BLaER1 treated with 17β-estradiol and CSF1 and Interleukin-3, amounts not matched to agents 10 nM and 100 nM (cell line): Measurements from ENCODE around the gene HYPK.
A peak's percentile ranks its signal among the peaks of the same experiment; 100 is the strongest.

Source experiments
- H3K27ac ChIP-seq, 11 experiments: shearing (Covaris generic); formaldehyde crosslinking; 2 replicates each; pipeline ENCODE4 v1.8.1; 2022
- H3K27me3 ChIP-seq, 11 experiments: shearing (Covaris generic); formaldehyde crosslinking; 2 replicates each; pipeline ENCODE4 v1.8.1; 2022
- H3K36me3 ChIP-seq, 11 experiments: shearing (Covaris generic); formaldehyde crosslinking; 2 replicates each; pipeline ENCODE4 v1.8.1; 2022
- H3K4me1 ChIP-seq, 10 experiments: shearing (Covaris generic); formaldehyde crosslinking; 2 replicates each; pipeline ENCODE4 v1.8.1; 2022
- H3K4me2 ChIP-seq, 11 experiments: shearing (Covaris generic); formaldehyde crosslinking; 2 replicates each; pipeline ENCODE4 v1.8.1; 2022
- H3K4me3 ChIP-seq, 10 experiments: shearing (Covaris generic); formaldehyde crosslinking; 2 replicates each; pipeline ENCODE4 v1.8.1; 2022
- H3K9ac ChIP-seq, 11 experiments: shearing (Covaris generic); formaldehyde crosslinking; 2 replicates each; pipeline ENCODE4 v1.8.1; 2022
- H3K9me3 ChIP-seq, 11 experiments: shearing (Covaris generic); formaldehyde crosslinking; replicated peaks in 1 of 11; 2 replicates each; pipeline ENCODE4 v1.8.1; 2022
- H4K20me1 ChIP-seq, 11 experiments: shearing (Covaris generic); formaldehyde crosslinking; 2 replicates each; pipeline ENCODE4 v1.8.1; 2022
- Cebpa-rat ChIP-seq, 11 experiments: shearing (Covaris generic); IDR thresholded peaks; 2 replicates each; pipeline ENCODE4 v1.8.1; 2022

HYPK gene, protein sequence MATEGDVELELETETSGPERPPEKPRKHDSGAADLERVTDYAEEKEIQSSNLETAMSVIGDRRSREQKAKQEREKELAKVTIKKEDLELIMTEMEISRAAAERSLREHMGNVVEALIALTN

DNA sequence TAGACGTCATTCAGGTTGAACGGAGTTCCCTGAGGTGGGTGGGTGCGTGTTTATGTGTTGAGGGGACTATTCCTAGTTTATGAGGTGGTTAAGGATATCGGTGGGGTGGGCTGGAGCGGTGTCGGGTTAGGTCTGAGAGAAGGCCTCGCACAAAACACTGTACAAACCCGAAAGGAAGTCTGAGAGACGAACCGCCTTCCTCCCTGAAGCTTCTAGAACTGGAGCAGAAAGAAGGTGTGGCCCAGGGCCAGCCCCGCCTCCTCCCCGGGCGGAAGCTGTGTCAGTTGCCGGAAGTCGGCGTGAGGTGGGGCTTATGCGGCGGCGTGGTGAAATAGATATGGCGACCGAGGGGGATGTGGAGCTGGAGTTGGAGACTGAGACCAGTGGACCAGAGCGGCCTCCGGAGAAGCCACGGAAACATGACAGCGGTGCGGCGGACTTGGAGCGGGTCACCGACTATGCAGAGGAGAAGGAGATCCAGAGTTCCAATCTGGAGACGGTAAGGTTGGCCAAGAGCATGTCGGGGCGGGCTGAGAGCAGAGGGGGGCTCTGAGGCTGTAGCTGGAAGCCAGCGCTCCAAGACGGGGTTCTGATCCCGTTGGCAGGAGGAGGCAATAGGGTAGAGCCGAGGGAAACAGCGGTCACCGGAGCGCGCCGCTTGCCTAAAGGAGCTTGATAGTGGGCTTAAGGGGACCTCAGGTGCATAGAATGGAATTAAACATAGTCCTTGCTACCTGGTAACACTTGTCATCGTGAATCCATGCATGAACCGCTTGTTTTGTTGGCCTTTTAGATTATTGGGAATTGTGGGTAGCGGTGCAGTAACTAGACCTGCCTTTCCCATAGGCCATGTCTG is at the start of gene HYPK:
HYPK (plus strand) TSS at position 314 of the 856 bp plus-strand sequence; CDS start at position 338, 24 bp downstream.
- Histone ChIP-seq H3K4me1 (peaks cover 20 to 57% (median 34%) of the 10 kb centered on the region in 10 experiments), H3K36me3 (peaks cover 74 to 92% (median 85%) of the 10 kb centered on the region in 11 experiments)
- TF ChIP-seq Cebpa-rat (IDR thresholded peaks at IDR 0.05) = no peak

DNA sequence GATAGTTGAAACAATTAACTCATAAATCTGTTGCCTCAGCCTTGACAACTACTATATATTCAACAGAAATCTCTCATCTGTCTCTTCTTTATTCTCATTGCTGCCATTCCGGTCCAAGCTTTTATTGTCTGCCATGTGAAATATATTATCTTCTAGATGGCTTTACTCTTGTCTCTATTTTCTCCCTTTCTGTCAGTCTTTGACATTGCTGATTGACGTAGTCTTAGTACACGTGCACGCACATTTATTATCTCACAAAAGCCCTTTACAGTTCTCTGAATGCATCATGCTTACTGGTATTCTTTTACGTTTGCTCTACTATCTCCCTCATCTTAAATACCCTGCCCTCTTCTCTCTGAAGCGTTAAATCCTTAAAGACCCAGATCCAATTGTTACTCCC is 48.5 kb upstream of the HYPK start:
- Histone ChIP-seq H3K4me3 (no peak overlapping the region), H3K4me2 (peak overlapping the region in 3 of 11 experiments; percentile 88 to 96 (median 92); a peak in 2 of 22 replicates), H3K4me1 (peaks cover 28 to 55% (median 41%) of the 10 kb centered on the region in 10 experiments), H3K27ac (no peak overlapping the region), H3K9ac (peak overlapping the region in 1 of 11 experiments; percentile 26; a peak in 1 of 22 replicates), H3K27me3 (no peaks in the 10 kb centered on the region), H4K20me1 (peaks cover 98 to 100% (median 99%) of the 10 kb centered on the region in 11 experiments; a peak in 21 of 22 replicates), H3K36me3 (peaks cover 59 to 83% (median 77%) of the 10 kb centered on the region in 11 experiments), H3K9me3 (no peaks in the 10 kb centered on the region)
- no peak for TF ChIP-seq Cebpa-rat (IDR thresholded peaks at IDR 0.05)

More for the DNA sequence above, at the start of gene HYPK:
- Histone ChIP-seq H3K9ac (peak within 1 kb of the TSS; percentile 77 to 92 (median 87)), H3K4me3 (peak within 1 kb of the TSS; percentile 80 to 98 (median 90)), H3K4me2 (peak within 1 kb of the TSS; percentile 82 to 98 (median 90)), H3K9me3 (peaks cover 0 to 6% (median 0%) of the 10 kb centered on the region in 11 experiments; a peak in 1 of 22 replicates), H3K27me3 (no peaks in the 10 kb centered on the region), H3K27ac (peak within 1 kb of the TSS; percentile 54 to 88 (median 83)), H4K20me1 (peaks cover 0 to 34% (median 18%) of the 10 kb centered on the region in 11 experiments; a peak in 16 of 22 replicates)

DNA sequence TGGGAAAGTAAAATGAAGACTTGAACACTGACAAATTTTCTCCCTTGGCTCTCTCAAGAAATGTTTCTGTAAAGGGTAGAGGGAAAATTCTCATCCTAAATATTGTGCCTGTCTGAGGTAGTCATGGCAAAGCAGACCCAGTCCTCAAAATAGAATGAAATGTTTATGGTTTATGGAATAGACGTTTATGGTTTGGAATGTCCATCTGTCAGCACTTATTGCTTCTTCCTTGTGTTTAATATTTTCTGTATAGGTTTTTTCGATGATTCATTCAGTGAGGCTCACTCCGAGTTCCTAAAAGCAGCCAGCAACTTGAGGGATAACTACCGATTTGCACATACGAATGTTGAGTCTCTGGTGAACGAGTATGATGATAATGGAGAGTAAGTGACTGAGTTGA is 37.6 kb upstream of the HYPK start:
- H3K36me3 ChIP-seq = peaks cover 99 to 100% (median 100%) of the 10 kb centered on the region in 11 experiments
- no peak for TF ChIP-seq Cebpa-rat (IDR thresholded peaks at IDR 0.05)
- H4K20me1 ChIP-seq = peaks cover 47 to 100% (median 89%) of the 10 kb centered on the region in 11 experiments; a peak in 21 of 22 replicates
- no peaks in the 10 kb centered on the region for H3K27me3 ChIP-seq
- no peak overlapping the region for H3K4me2 ChIP-seq
- no peaks in the 10 kb centered on the region for H3K9me3 ChIP-seq
- H3K9ac ChIP-seq = no peak overlapping the region
- H3K4me1 ChIP-seq = no peaks in the 10 kb centered on the region
- H3K4me3 ChIP-seq = no peak overlapping the region
- H3K27ac ChIP-seq = no peak overlapping the region

DNA sequence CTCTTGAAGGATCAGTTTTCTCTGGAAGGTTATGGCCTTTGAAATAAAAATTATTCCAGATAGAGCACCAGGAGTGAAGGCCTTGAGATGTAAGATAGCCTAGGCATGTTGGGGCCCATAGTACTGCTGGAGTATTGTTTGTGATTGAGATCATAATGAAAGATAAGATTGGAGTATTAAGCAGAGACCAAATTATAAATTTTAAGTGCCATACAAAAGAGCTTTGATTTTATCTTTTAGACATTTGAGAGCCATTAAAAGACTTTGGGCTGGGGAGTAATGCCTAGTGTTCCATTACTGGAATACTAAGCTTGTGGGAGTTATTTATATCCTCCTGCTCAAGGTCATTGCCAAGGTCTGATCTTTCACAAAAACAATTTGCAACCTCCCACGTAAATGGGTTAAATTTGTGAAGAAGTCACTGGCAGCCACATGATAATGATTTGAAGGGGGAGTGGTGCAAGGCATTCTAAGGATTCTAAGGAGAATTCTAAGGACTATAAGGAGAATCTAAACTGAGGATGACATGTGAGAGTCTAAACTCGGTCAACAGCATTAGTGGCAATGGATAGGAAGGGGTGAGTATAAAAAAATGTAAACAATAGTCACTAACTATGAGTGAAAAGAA is 36.5 kb upstream of the HYPK start:
- H3K4me1 ChIP-seq = no peaks in the 10 kb centered on the region
- H3K27me3 ChIP-seq = no peaks in the 10 kb centered on the region
- TF ChIP-seq Cebpa-rat (IDR thresholded peaks at IDR 0.05) = no peak
- H3K9ac ChIP-seq = no peak overlapping the region
- H4K20me1 ChIP-seq = peaks cover 48 to 100% (median 86%) of the 10 kb centered on the region in 11 experiments; a peak in 20 of 22 replicates
- no peak overlapping the region for H3K27ac ChIP-seq
- H3K4me2 ChIP-seq = no peak overlapping the region
- H3K36me3 ChIP-seq = peaks cover 99 to 100% (median 100%) of the 10 kb centered on the region in 11 experiments
- no peaks in the 10 kb centered on the region for H3K9me3 ChIP-seq
- no peak overlapping the region for H3K4me3 ChIP-seq

DNA sequence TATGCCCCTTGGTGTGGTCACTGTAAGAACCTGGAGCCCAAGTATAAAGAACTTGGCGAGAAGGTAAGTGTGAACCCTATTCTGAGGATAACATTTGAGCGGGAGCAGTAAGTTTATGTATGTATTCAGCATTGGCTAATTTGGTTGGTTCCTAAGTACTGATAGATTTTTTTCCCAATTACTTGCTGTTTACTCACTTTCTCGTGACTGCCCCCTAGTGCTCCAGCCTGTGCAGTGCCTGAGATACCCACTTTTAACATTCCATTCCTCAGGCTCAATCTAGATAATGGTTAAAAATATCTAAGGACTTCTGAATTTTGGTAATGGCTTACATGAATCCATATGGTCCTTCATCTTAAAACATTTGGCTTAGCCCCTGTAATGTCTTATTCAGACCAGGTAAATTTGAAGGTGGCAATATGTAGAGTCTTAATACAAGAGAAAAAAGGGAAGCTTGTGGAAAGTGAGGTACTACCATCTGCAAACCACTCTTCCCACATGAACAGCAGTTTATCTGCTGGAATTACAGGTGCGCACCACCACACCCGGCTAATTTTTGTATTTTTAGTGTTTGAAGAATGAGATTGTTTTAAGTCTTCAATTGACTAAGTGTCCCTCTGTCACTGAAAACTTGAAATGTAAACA is 30.7 kb upstream of the HYPK start:
- Histone ChIP-seq H3K27me3 (no peaks in the 10 kb centered on the region), H3K27ac (no peak overlapping the region), H4K20me1 (peaks cover 33 to 96% (median 77%) of the 10 kb centered on the region in 11 experiments; a peak in 20 of 22 replicates), H3K4me2 (peak overlapping the region in 1 of 11 experiments; percentile 75; a peak in 1 of 22 replicates), H3K9me3 (no peaks in the 10 kb centered on the region), H3K9ac (no peak overlapping the region), H3K36me3 (peaks cover 90 to 100% (median 97%) of the 10 kb centered on the region in 11 experiments), H3K4me3 (no peak overlapping the region), H3K4me1 (peaks cover 0 to 30% (median 8%) of the 10 kb centered on the region in 10 experiments; a peak in 13 of 20 replicates)
- no peak for TF ChIP-seq Cebpa-rat (IDR thresholded peaks at IDR 0.05)

DNA sequence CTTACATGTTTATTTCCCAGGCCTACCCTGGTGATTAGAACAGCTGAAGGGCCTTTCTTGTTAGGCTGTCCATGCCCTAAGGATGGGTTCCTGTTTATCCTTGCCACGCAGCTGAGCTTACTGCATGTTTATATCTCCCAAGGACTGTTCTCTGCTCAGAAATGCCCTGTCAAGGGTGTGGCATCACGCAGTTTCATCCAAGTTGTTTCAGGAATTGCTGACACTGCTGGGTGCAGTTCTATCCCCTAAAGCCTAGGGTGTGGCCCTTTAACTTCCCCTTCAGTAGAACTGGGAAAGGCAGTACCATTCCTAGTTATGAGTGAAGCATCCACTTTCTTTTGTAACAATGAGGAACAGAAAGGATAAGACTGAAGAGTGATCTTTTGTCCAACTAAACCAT is 28.6 kb upstream of the HYPK start:
- Histone ChIP-seq H3K4me3 (no peak overlapping the region), H3K4me1 (peaks cover 16 to 46% (median 24%) of the 10 kb centered on the region in 10 experiments), H3K36me3 (peaks cover 69 to 82% (median 76%) of the 10 kb centered on the region in 11 experiments), H3K9me3 (no peaks in the 10 kb centered on the region), H3K4me2 (peak overlapping the region in 4 of 11 experiments; percentile 42 to 75 (median 64); a peak in 8 of 22 replicates), H3K27ac (peak overlapping the region in 2 of 11 experiments; percentile 13 to 30; a peak in 2 of 22 replicates), H3K9ac (peak overlapping the region in 1 of 11 experiments; percentile 10; a peak in 1 of 22 replicates), H3K27me3 (no peaks in the 10 kb centered on the region), H4K20me1 (peaks cover 29 to 99% (median 86%) of the 10 kb centered on the region in 11 experiments; a peak in 21 of 22 replicates)
- TF ChIP-seq Cebpa-rat (IDR thresholded peaks at IDR 0.05) = no peak

DNA sequence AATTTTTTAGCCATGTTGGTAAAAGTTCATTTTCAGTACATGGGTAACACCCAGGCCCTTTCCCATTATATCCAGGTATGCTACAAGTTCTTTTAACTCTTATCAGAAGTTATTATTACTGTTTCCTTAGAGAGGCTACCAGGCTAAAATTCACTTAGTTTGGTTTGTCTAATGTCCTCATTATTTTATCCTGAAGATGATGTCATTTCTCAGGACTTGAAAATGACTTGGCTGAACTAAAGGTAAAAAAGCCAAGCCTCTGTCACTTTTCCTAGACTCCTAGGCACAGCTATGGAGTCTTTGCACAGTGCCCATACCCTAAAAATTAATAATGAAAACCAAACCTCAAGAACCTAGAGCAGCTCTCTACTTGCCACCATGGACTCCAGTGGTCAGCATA is 27.8 kb upstream of the HYPK start:
- Histone ChIP-seq H3K36me3 (peaks cover 61 to 74% (median 68%) of the 10 kb centered on the region in 11 experiments), H3K9me3 (no peaks in the 10 kb centered on the region), H3K4me2 (no peak overlapping the region; a peak in 1 of 22 replicates), H3K27me3 (no peaks in the 10 kb centered on the region), H3K4me1 (peaks cover 19 to 49% (median 28%) of the 10 kb centered on the region in 10 experiments), H3K9ac (no peak overlapping the region), H4K20me1 (peaks cover 26 to 90% (median 81%) of the 10 kb centered on the region in 11 experiments; a peak in 21 of 22 replicates), H3K27ac (peak overlapping the region in 1 of 11 experiments; percentile 30; a peak in 1 of 22 replicates), H3K4me3 (no peak overlapping the region)
- no peak for TF ChIP-seq Cebpa-rat (IDR thresholded peaks at IDR 0.05)

DNA sequence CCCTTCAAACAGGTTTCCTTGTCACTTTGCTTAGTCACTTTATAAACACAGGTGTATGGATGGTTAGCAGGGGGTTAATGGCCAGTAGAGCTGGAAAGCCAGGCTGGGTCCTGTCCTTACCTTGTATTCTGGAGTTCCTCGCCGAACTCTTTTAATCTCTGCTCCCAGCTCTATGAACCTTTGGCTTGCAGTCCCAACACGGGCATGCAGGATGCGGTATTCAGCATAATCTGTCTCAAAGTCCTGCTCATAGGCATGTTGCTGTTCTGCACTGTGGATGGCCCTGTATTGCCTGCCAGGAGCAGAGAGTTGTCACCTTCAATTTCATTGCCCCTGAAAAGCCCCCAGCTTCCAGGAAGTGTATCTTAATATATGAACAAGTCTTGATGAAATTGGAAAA is 26.3 kb upstream of the HYPK start:
- Histone ChIP-seq H3K4me1 (peaks cover 29 to 59% (median 35%) of the 10 kb centered on the region in 10 experiments), H3K27ac (no peak overlapping the region), H3K9me3 (no peaks in the 10 kb centered on the region), H4K20me1 (peaks cover 19 to 76% (median 67%) of the 10 kb centered on the region in 11 experiments; a peak in 21 of 22 replicates), H3K27me3 (no peaks in the 10 kb centered on the region), H3K4me3 (no peak overlapping the region), H3K9ac (no peak overlapping the region), H3K36me3 (peaks cover 47 to 59% (median 53%) of the 10 kb centered on the region in 11 experiments), H3K4me2 (0 out of 22 replicates have a peak overlapping the region, but pooled peaks of 1 of the 11 experiments have one; percentile 99)
- no peak for TF ChIP-seq Cebpa-rat (IDR thresholded peaks at IDR 0.05)
